ENCODE data around the gene RBM14. TPM values are rescaled to one million over a fixed set of nuclear protein-coding genes. Genes with fewer than 3 reads are reported as not detected.
"Not testable (repeated sequence)": the region's sequence is repeated elsewhere in the genome, so short reads cannot be mapped to it uniquely, and the experiment has no call there.

The RBM14 gene
- total RNA-seq, 5 donors from 2014 or later (not counting 1 experiment from before 2014, with no cell fraction given) = 176 to 382 (median 191) TPM

- H3K27ac ChIP-seq (ENCODE audit: low read length); H3K36me3 Mint-ChIP-seq; CTCF ChIA-PET; H3K4me1 ChIP-seq (ENCODE audit: control insufficient read depth in 1 of 2, extremely low read depth in 1 of 2, insufficient read depth in 2 of 2, low read length in 2 of 2); H3K4me3 ChIP-seq (ENCODE audit: control insufficient read depth in 1 of 2, extremely low read depth in 1 of 2, low read length in 1 of 2); H3K9me3 Mint-ChIP-seq; H3K36me3 ChIP-seq (ENCODE audit: control insufficient read depth in 2 of 2, extremely low read depth in 1 of 2, insufficient read depth in 1 of 2, low read length in 1 of 2); DNase-seq; H3K27ac Mint-ChIP-seq; H3K27me3 Mint-ChIP-seq; H3K4me1 Mint-ChIP-seq; H3K4me3 Mint-ChIP-seq; H3K27me3 ChIP-seq (replicated peaks in 1 of 2; ENCODE audit: control insufficient read depth in 2 of 2, extremely low read depth in 1 of 2, insufficient read depth in 2 of 2, low read length in 1 of 2); POLR2A ChIA-PET; H3K9me3 ChIP-seq; ATAC-seq (replicated peaks in 1 of 4): not testable (repeated sequence)
- WGBS (ENCODE audit: insufficient coverage) = no CpG with 5 or more reads among the region's 1 CpG
Observed at GRCh38 chr11:66585447-66585846, 31.0 kb upstream of the RBM14 start.

- H3K9me3 Mint-ChIP-seq = peaks cover 0 to 10% (median 0%) of the 10 kb centered on the region in 3 donors
- ATAC-seq (replicated peaks in 1 of 4) (no peak), DNase-seq (no peak)
- CTCF ChIA-PET = no interaction called here
- WGBS (ENCODE audit: insufficient coverage) = 81% methylated on average over 2 of the region's 2 CpGs
- Histone ChIP-seq H3K27me3 (replicated peaks in 1 of 2; ENCODE audit: control insufficient read depth in 2 of 2, extremely low read depth in 1 of 2, insufficient read depth in 2 of 2, low read length in 1 of 2) (peaks cover 0 to 9% of the 10 kb centered on the region in 2 experiments), H3K4me1 (ENCODE audit: control insufficient read depth in 1 of 2, extremely low read depth in 1 of 2, insufficient read depth in 2 of 2, low read length in 2 of 2) (no peaks in the 10 kb centered on the region), H3K36me3 (ENCODE audit: control insufficient read depth in 2 of 2, extremely low read depth in 1 of 2, insufficient read depth in 1 of 2, low read length in 1 of 2) (no peaks in the 10 kb centered on the region), H3K9me3 (no peaks in the 10 kb centered on the region), H3K27ac (ENCODE audit: low read length) (no peak overlapping the region), H3K4me3 (ENCODE audit: control insufficient read depth in 1 of 2, extremely low read depth in 1 of 2, low read length in 1 of 2) (no peak overlapping the region)
- no peaks in the 10 kb centered on the region for H3K27me3 Mint-ChIP-seq
- no peak overlapping the region for H3K4me3 Mint-ChIP-seq
- POLR2A ChIA-PET = no interaction called here
- no peak overlapping the region for H3K27ac Mint-ChIP-seq
- H3K36me3 Mint-ChIP-seq = no peaks in the 10 kb centered on the region
- no peaks in the 10 kb centered on the region for H3K4me1 Mint-ChIP-seq
Observed at GRCh38 chr11:66586136-66586535, 30.3 kb upstream of the RBM14 start.

GRCh38 chr11:66589315-66589714 lies 27.1 kb upstream of the RBM14 start:
- CTCF ChIA-PET; H3K27me3 Mint-ChIP-seq; ATAC-seq (replicated peaks in 1 of 4): not testable (repeated sequence)

GRCh38 chr11:66589996-66590675 lies 26.3 kb upstream of the RBM14 start:
- Histone ChIP-seq H3K36me3 (ENCODE audit: control insufficient read depth in 2 of 2, extremely low read depth in 1 of 2, insufficient read depth in 1 of 2, low read length in 1 of 2) (no peaks in the 10 kb centered on the region), H3K4me3 (ENCODE audit: control insufficient read depth in 1 of 2, extremely low read depth in 1 of 2, low read length in 1 of 2) (no peak overlapping the region), H3K4me1 (ENCODE audit: control insufficient read depth in 1 of 2, extremely low read depth in 1 of 2, insufficient read depth in 2 of 2, low read length in 2 of 2) (peaks cover 5 to 29% of the 10 kb centered on the region in 2 experiments), H3K27me3 (replicated peaks in 1 of 2; ENCODE audit: control insufficient read depth in 2 of 2, extremely low read depth in 1 of 2, insufficient read depth in 2 of 2, low read length in 1 of 2) (peaks cover 0 to 11% of the 10 kb centered on the region in 2 experiments), H3K27ac (ENCODE audit: low read length) (no peak overlapping the region), H3K9me3 (no peaks in the 10 kb centered on the region)
- Mint-ChIP-seq H3K36me3 (no peaks in the 10 kb centered on the region), H3K27me3 (no peaks in the 10 kb centered on the region), H3K27ac (no peak overlapping the region), H3K9me3 (no peaks in the 10 kb centered on the region), H3K4me3 (no peak overlapping the region), H3K4me1 (peaks cover 25 to 27% (median 25%) of the 10 kb centered on the region in 3 donors)
- WGBS (ENCODE audit: insufficient coverage) = 85% methylated on average over 5 of the region's 7 CpGs
- ChIA-PET POLR2A (interaction anchor here (0.5 to 1.1 kb wide), 3 partner anchors 29 to 562 kb away, joined by 3 to 6 read pairs (median 3); no protein-coding TSS in a partner anchor), CTCF (interaction anchor here in 1 of 2 donors (0.6 to 1.7 kb wide), 3 partner anchors 9 to 88 kb away, joined by 3 to 7 read pairs (median 3); partner anchors contain the start of gene RBM4B)
- DNase-seq (no peak), ATAC-seq (replicated peaks in 1 of 4) (no peak)

More at GRCh38 chr11:66589315-66589714, 27.1 kb upstream of the RBM14 start:
- POLR2A ChIA-PET = interaction anchor here in 1 of 2 donors (1.1 kb wide), 1 partner anchor 30 kb away, joined by 3 read pairs; no protein-coding TSS in a partner anchor
- not testable (repeated sequence) for H3K27ac ChIP-seq (ENCODE audit: low read length); H3K9me3 ChIP-seq; H3K36me3 ChIP-seq (ENCODE audit: control insufficient read depth in 2 of 2, extremely low read depth in 1 of 2, insufficient read depth in 1 of 2, low read length in 1 of 2); H3K4me3 ChIP-seq (ENCODE audit: control insufficient read depth in 1 of 2, extremely low read depth in 1 of 2, low read length in 1 of 2); H3K9me3 Mint-ChIP-seq; H3K4me3 Mint-ChIP-seq; H3K36me3 Mint-ChIP-seq; DNase-seq; H3K27ac Mint-ChIP-seq
- H3K4me1 ChIP-seq (ENCODE audit: control insufficient read depth in 1 of 2, extremely low read depth in 1 of 2, insufficient read depth in 2 of 2, low read length in 2 of 2) = peaks cover 5 to 23% of the 10 kb centered on the region in 2 experiments
- H3K4me1 Mint-ChIP-seq = peaks cover 17 to 20% (median 19%) of the 10 kb centered on the region in 3 donors
- H3K27me3 ChIP-seq (replicated peaks in 1 of 2; ENCODE audit: control insufficient read depth in 2 of 2, extremely low read depth in 1 of 2, insufficient read depth in 2 of 2, low read length in 1 of 2) = peaks cover 0 to 11% of the 10 kb centered on the region in 2 experiments
- WGBS (ENCODE audit: insufficient coverage) = no CpG with 5 or more reads among the region's 2 CpGs

GRCh38 chr11:66591175-66591574 lies 25.3 kb upstream of the RBM14 start:
- H3K27me3 Mint-ChIP-seq = no peaks in the 10 kb centered on the region
- H3K36me3 Mint-ChIP-seq = no peaks in the 10 kb centered on the region
- no peak overlapping the region for H3K4me3 ChIP-seq (ENCODE audit: control insufficient read depth in 1 of 2, extremely low read depth in 1 of 2, low read length in 1 of 2)
- peak overlapping the region in 1 of 3 donors; percentile 92 for H3K4me3 Mint-ChIP-seq
- H3K4me1 Mint-ChIP-seq = peaks cover 31 to 38% (median 34%) of the 10 kb centered on the region in 3 donors
- peaks cover 5 to 37% of the 10 kb centered on the region in 2 experiments for H3K4me1 ChIP-seq (ENCODE audit: control insufficient read depth in 1 of 2, extremely low read depth in 1 of 2, insufficient read depth in 2 of 2, low read length in 2 of 2)
- no peaks in the 10 kb centered on the region for H3K9me3 Mint-ChIP-seq
- H3K27ac Mint-ChIP-seq = no peak overlapping the region
- DNase-seq = no peak
- WGBS (ENCODE audit: insufficient coverage) = 52% methylated on average over 2 of the region's 2 CpGs
- no peak overlapping the region for H3K27ac ChIP-seq (ENCODE audit: low read length)
- ChIA-PET POLR2A (interaction anchor here (0.5 to 0.9 kb wide), 2 partner anchors 17 to 28 kb away, joined by 3 read pairs; no protein-coding TSS in a partner anchor), CTCF (interaction anchor here in 1 of 2 donors (1.7 kb wide), 1 partner anchor 87 kb away, joined by 7 read pairs; the partner anchor contains the start of gene RBM4B)
- H3K9me3 ChIP-seq = no peaks in the 10 kb centered on the region
- no peak for ATAC-seq (replicated peaks in 1 of 4)
- H3K27me3 ChIP-seq (replicated peaks in 1 of 2; ENCODE audit: control insufficient read depth in 2 of 2, extremely low read depth in 1 of 2, insufficient read depth in 2 of 2, low read length in 1 of 2) = peaks cover 0 to 9% of the 10 kb centered on the region in 2 experiments
- no peaks in the 10 kb centered on the region for H3K36me3 ChIP-seq (ENCODE audit: control insufficient read depth in 2 of 2, extremely low read depth in 1 of 2, insufficient read depth in 1 of 2, low read length in 1 of 2)

- POLR2A ChIA-PET = interaction anchor here (0.5 to 1.6 kb wide), 7 partner anchors 24 to 111 kb away, joined by 3 to 11 read pairs (median 5); partner anchors contain the start of genes RBM14 (in 2 of the 2) and RBM4 (in 1 of the 2)
- WGBS (ENCODE audit: insufficient coverage) = 21% methylated on average over 66 of the region's 68 CpGs
Observed at GRCh38 chr11:66592457-66593302, 23.8 kb upstream of the RBM14 start, which contains the start of the genes CCDC87 and CCS. CCDC87 (minus strand) TSS chr11:66593063; CDS start chr11:66593015, 48 bp downstream. CCS (plus strand) TSS chr11:66593185; CDS start chr11:66593262, 77 bp downstream.

More at GRCh38 chr11:66592457-66593302, 23.8 kb upstream of the RBM14 start, which contains the start of the genes CCDC87 and CCS:
- H3K9me3 ChIP-seq = no peaks in the 10 kb centered on the region
- H3K4me3 ChIP-seq (ENCODE audit: control insufficient read depth in 1 of 2, extremely low read depth in 1 of 2, low read length in 1 of 2) = peak within 1 kb of the TSS; percentile 68 to 79
- DNase-seq (peak; percentile 95 to 100 (median 98)), ATAC-seq (replicated peaks in 1 of 4) (peak; percentile 96 to 99 (median 98))
- peak within 1 kb of the TSS; percentile 77 for H3K27ac ChIP-seq (ENCODE audit: low read length)
- peaks cover 5 to 37% of the 10 kb centered on the region in 2 experiments for H3K4me1 ChIP-seq (ENCODE audit: control insufficient read depth in 1 of 2, extremely low read depth in 1 of 2, insufficient read depth in 2 of 2, low read length in 2 of 2)
- peaks cover 0 to 5% of the 10 kb centered on the region in 2 donors for H3K36me3 ChIP-seq (ENCODE audit: control insufficient read depth in 2 of 2, extremely low read depth in 1 of 2, insufficient read depth in 1 of 2, low read length in 1 of 2)
- H3K27me3 ChIP-seq (replicated peaks in 1 of 2; ENCODE audit: control insufficient read depth in 2 of 2, extremely low read depth in 1 of 2, insufficient read depth in 2 of 2, low read length in 1 of 2) = peaks cover 0 to 7% of the 10 kb centered on the region in 2 experiments
- Mint-ChIP-seq H3K9me3 (no peaks in the 10 kb centered on the region), H3K4me3 (peak within 1 kb of the TSS; percentile 92 to 100 (median 100)), H3K36me3 (no peaks in the 10 kb centered on the region), H3K27ac (peak within 1 kb of the TSS; percentile 99 to 100), H3K27me3 (no peaks in the 10 kb centered on the region), H3K4me1 (peaks cover 34 to 40% (median 35%) of the 10 kb centered on the region in 3 donors)
- CTCF ChIA-PET = interaction anchor here (0.5 to 1.8 kb wide), 9 partner anchors 13 to 240 kb away, joined by 3 to 17 read pairs (median 4); partner anchors contain the start of genes CTSF (in 1 of the 2), RBM4 (in 1 of the 2) and RBM4B (in 1 of the 2)
